NCI-H1417 (cell line): ENCODE data around the gene TAS2R1.

Source experiments
- DNase-seq, 3 experiments: peaks; one replicate each; lab custom pipeline; 2025; lab: John Stamatoyannopoulos, UW

TAS2R1 gene

GRCh38 chr5:9630251-9630650 lies at the start of gene TAS2R1:
Gene TAS2R1 (minus strand): TSS chr5:9630351. CDS start chr5:9630032, 319 bp downstream.
- no peak for DNase-seq

GRCh38 chr5:9670371-9670770 lies 40.2 kb upstream of the TAS2R1 start:
- no peak for DNase-seq

- DNase-seq = no peak
These were observed 37.8 kb upstream of the TAS2R1 start for GRCh38 chr5:9667906-9668305.

GRCh38 chr5:9663891-9664290 lies 33.7 kb upstream of the TAS2R1 start:
- no peak for DNase-seq

- DNase-seq = no peak
These were observed 31.3 kb upstream of the TAS2R1 start for GRCh38 chr5:9661316-9662015.

GRCh38 chr5:9658706-9659105 lies 28.6 kb upstream of the TAS2R1 start:
- DNase-seq = no peak

GRCh38 chr5:9657819-9658218 lies 27.7 kb upstream of the TAS2R1 start:
- DNase-seq = no peak

- DNase-seq = no peak
These were observed 25.5 kb upstream of the TAS2R1 start for GRCh38 chr5:9655641-9656040.

- no peak for DNase-seq
These were observed 24.7 kb upstream of the TAS2R1 start for GRCh38 chr5:9654886-9655285.

GRCh38 chr5:9653811-9654210 lies 23.7 kb upstream of the TAS2R1 start:
- no peak for DNase-seq

- no peak for DNase-seq
These were observed 22.9 kb upstream of the TAS2R1 start for GRCh38 chr5:9653061-9653460.

GRCh38 chr5:9652295-9652694 lies 22.1 kb upstream of the TAS2R1 start:
- DNase-seq = no peak

- DNase-seq = no peak
These were observed 16.7 kb upstream of the TAS2R1 start for GRCh38 chr5:9646843-9647242.

GRCh38 chr5:9644630-9645029 lies 14.5 kb upstream of the TAS2R1 start:
- no peak for DNase-seq

GRCh38 chr5:9642621-9643020 lies 12.5 kb upstream of the TAS2R1 start:
- DNase-seq = no peak

- no peak for DNase-seq
These were observed 11.7 kb upstream of the TAS2R1 start for GRCh38 chr5:9641806-9642355.

GRCh38 chr5:9632495-9632894 lies 2.3 kb upstream of the TAS2R1 start:
- no peak for DNase-seq

GRCh38 chr5:9627541-9627940 lies 2.6 kb downstream of the TAS2R1 start:
- no peak for DNase-seq

GRCh38 chr5:9626955-9627354 lies 3.2 kb downstream of the TAS2R1 start:
- no peak for DNase-seq

- no peak for DNase-seq
These were observed 4.4 kb downstream of the TAS2R1 start for GRCh38 chr5:9625731-9626130.

- no peak for DNase-seq
These were observed 4.9 kb downstream of the TAS2R1 start for GRCh38 chr5:9625286-9625685.

GRCh38 chr5:9624196-9624947 lies 5.8 kb downstream of the TAS2R1 start:
- no peak for DNase-seq

- DNase-seq = no peak
These were observed 6.5 kb downstream of the TAS2R1 start for GRCh38 chr5:9623661-9624060.
